HUES6 (cell line): Measurements from ENCODE around the gene TXN2.

Source experiments
- H3K27ac ChIP-seq: 2 replicates; pipeline ENCODE4 v1.7.0; 2013; ENCODE audit warnings: low read depth, mild to moderate bottlenecking, low read length, inconsistent platforms
- H3K27me3 ChIP-seq: 2 replicates; pipeline ENCODE4 v1.6.1; 2013; ENCODE audit warnings: low read length; ENCODE audit not compliant: control insufficient read depth, insufficient read depth
- H3K36me3 ChIP-seq: 2 replicates; pipeline ENCODE4 v1.6.1; 2013; ENCODE audit warnings: low read length; ENCODE audit not compliant: control insufficient read depth, insufficient read depth
- H3K4me1 ChIP-seq: 2 replicates; pipeline ENCODE4 v1.6.1; 2013; ENCODE audit warnings: low read length; ENCODE audit not compliant: control insufficient read depth, insufficient read depth
- H3K4me3 ChIP-seq: 2 replicates; pipeline ENCODE4 v1.5.1; 2013; ENCODE audit warnings: low read depth, low read length
- H3K9ac ChIP-seq: one replicate; pipeline ENCODE4 v1.6.1; 2013; ENCODE audit warnings: mild to moderate bottlenecking, low read length
- H3K9me3 ChIP-seq: 2 replicates; pipeline ENCODE4 v1.6.1; 2013; ENCODE audit warnings: low read depth, low read length; ENCODE audit not compliant: control insufficient read depth, insufficient read depth

The TXN2 gene

GRCh38 chr22:36510384-36510783, 28.9 kb upstream of the TXN2 start:
- no peak overlapping the region for H3K9ac ChIP-seq
- no peak overlapping the region for H3K4me3 ChIP-seq
- H3K36me3 ChIP-seq, result peaks cover 56% of the 10 kb centered on the region
- H3K27ac ChIP-seq, result no peak overlapping the region
- no peaks in the 10 kb centered on the region for H3K9me3 ChIP-seq
- peaks cover 6% of the 10 kb centered on the region for H3K27me3 ChIP-seq
- peaks cover 6% of the 10 kb centered on the region; the same call in 1 of the 2 replicates for H3K4me1 ChIP-seq

GRCh38 chr22:36507518-36508010, 26.1 kb upstream of the TXN2 start:
- H3K27me3 ChIP-seq, result peaks cover 6% of the 10 kb centered on the region
- H3K27ac ChIP-seq, result no peak overlapping the region
- peaks cover 47% of the 10 kb centered on the region for H3K36me3 ChIP-seq
- H3K4me3 ChIP-seq, result peak overlapping the region; percentile 60
- peaks cover 6% of the 10 kb centered on the region; the same call in 1 of the 2 replicates for H3K4me1 ChIP-seq
- H3K9ac ChIP-seq, result peak overlapping the region; percentile 68
- no peaks in the 10 kb centered on the region for H3K9me3 ChIP-seq

GRCh38 chr22:36506637-36507517, 25.4 kb upstream of the TXN2 start, which contains the start of gene FOXRED2:
Gene FOXRED2, minus strand, starts transcription at chr22:36507040. Its CDS starts 618 bp downstream, at chr22:36506422.
- H3K4me3 ChIP-seq, result peak within 1 kb of the TSS; percentile 60
- H3K9me3 ChIP-seq, result no peaks in the 10 kb centered on the region
- peaks cover 6% of the 10 kb centered on the region for H3K27me3 ChIP-seq
- peak within 1 kb of the TSS; percentile 68 for H3K9ac ChIP-seq
- peaks cover 6% of the 10 kb centered on the region; the same call in 1 of the 2 replicates for H3K4me1 ChIP-seq
- H3K36me3 ChIP-seq, result peaks cover 44% of the 10 kb centered on the region
- peak within 1 kb of the TSS; percentile 54; the same call in 1 of the 2 replicates for H3K27ac ChIP-seq

GRCh38 chr22:36505998-36506635, 24.7 kb upstream of the TXN2 start:
- Histone ChIP-seq H3K9ac (peak overlapping the region; percentile 52), H3K36me3 (peaks cover 40% of the 10 kb centered on the region), H3K27ac (peak overlapping the region; percentile 54; the same call in 1 of the 2 replicates), H3K4me3 (peak overlapping the region; percentile 60), H3K27me3 (peaks cover 6% of the 10 kb centered on the region), H3K4me1 (peaks cover 6% of the 10 kb centered on the region; the same call in 1 of the 2 replicates), H3K9me3 (no peaks in the 10 kb centered on the region)

- Histone ChIP-seq H3K36me3 (peaks cover 66% of the 10 kb centered on the region), H3K4me1 (no peaks in the 10 kb centered on the region), H3K9ac (no peak overlapping the region), H3K4me3 (no peak overlapping the region), H3K27ac (no peak overlapping the region), H3K9me3 (no peaks in the 10 kb centered on the region), H3K27me3 (no peaks in the 10 kb centered on the region)
Observed at GRCh38 chr22:36497910-36498665, 16.6 kb upstream of the TXN2 start.

- Histone ChIP-seq H3K36me3 (peaks cover 83% of the 10 kb centered on the region), H3K9me3 (no peaks in the 10 kb centered on the region), H3K27me3 (no peaks in the 10 kb centered on the region), H3K9ac (no peak overlapping the region), H3K4me3 (no peak overlapping the region), H3K27ac (no peak overlapping the region), H3K4me1 (no peaks in the 10 kb centered on the region)
Observed at GRCh38 chr22:36493690-36494110, 12.3 kb upstream of the TXN2 start.

- H3K27me3 ChIP-seq, result no peaks in the 10 kb centered on the region
- H3K9ac ChIP-seq, result no peak overlapping the region
- H3K4me1 ChIP-seq, result no peaks in the 10 kb centered on the region
- peaks cover 73% of the 10 kb centered on the region for H3K36me3 ChIP-seq
- H3K9me3 ChIP-seq, result no peaks in the 10 kb centered on the region; the same call in 1 of the 2 replicates
- H3K27ac ChIP-seq, result no peak overlapping the region
- no peak overlapping the region for H3K4me3 ChIP-seq
Observed at GRCh38 chr22:36492109-36492508, 10.7 kb upstream of the TXN2 start.

GRCh38 chr22:36491155-36491554, 9.7 kb upstream of the TXN2 start:
- H3K9me3 ChIP-seq, result peaks cover 2% of the 10 kb centered on the region
- peaks cover 72% of the 10 kb centered on the region for H3K36me3 ChIP-seq
- no peak overlapping the region for H3K27ac ChIP-seq
- H3K4me1 ChIP-seq, result no peaks in the 10 kb centered on the region
- no peaks in the 10 kb centered on the region for H3K27me3 ChIP-seq
- H3K4me3 ChIP-seq, result no peak overlapping the region
- H3K9ac ChIP-seq, result no peak overlapping the region

- no peak overlapping the region for H3K4me3 ChIP-seq
- no peaks in the 10 kb centered on the region for H3K27me3 ChIP-seq
- H3K4me1 ChIP-seq, result no peaks in the 10 kb centered on the region
- peaks cover 2% of the 10 kb centered on the region for H3K9me3 ChIP-seq
- peaks cover 36% of the 10 kb centered on the region for H3K36me3 ChIP-seq
- H3K27ac ChIP-seq, result no peak overlapping the region
- no peak overlapping the region for H3K9ac ChIP-seq
Observed at GRCh38 chr22:36486619-36487384, 5.4 kb upstream of the TXN2 start.

- Histone ChIP-seq H3K4me3 (peak overlapping the region; percentile 85), H3K36me3 (peaks cover 18% of the 10 kb centered on the region), H3K27ac (peak overlapping the region; percentile 88), H3K9me3 (no peaks in the 10 kb centered on the region), H3K4me1 (peaks cover 5% of the 10 kb centered on the region; the same call in 1 of the 2 replicates), H3K27me3 (no peaks in the 10 kb centered on the region), H3K9ac (peak overlapping the region; percentile 93)
Observed at GRCh38 chr22:36480941-36481392, 473 bp downstream of the TXN2 start.
